Esophagus muscularis mucosa (tissue), 4 donors: Measurements from ENCODE around the gene COL27A1. TPM values are rescaled to one million over a fixed set of nuclear protein-coding genes. Genes with fewer than 3 reads are reported as not detected.

Experiments used
- DNase-seq: peaks from one replicate; pipeline ENCODE4 v3.0.0-alpha.2; 2017; ENCODE audit errors: extremely low spot score
- H3K27ac ChIP-seq, 4 donors: fragments of 200-600 bp; sonication (generic); replicated peaks in 1 of 4; 1 replicate in 3 of 4; 2 replicates in 1 of 4; pipeline ENCODE4 v1.5.1; 2016 to 2019; ENCODE audit warnings: mild to moderate bottlenecking in 1 of 4
- H3K27me3 ChIP-seq, 4 donors: fragments of 200-600 bp; sonication (generic); one replicate each; pipeline versions ENCODE4 v1.5.1 to v1.6.0; 2016 to 2019
- H3K36me3 ChIP-seq, 4 donors: fragments of 200-600 bp; sonication (generic); one replicate each; pipeline ENCODE4 v1.5.1; 2016 to 2019
- H3K4me1 ChIP-seq, 4 donors: fragments of 200-600 bp; sonication (generic); one replicate each; pipeline ENCODE4 v1.5.1; 2016 to 2019
- H3K4me3 ChIP-seq, 4 donors: fragments of 200-600 bp; sonication (generic); 1 replicate in 2 of 4; 2 replicates in 2 of 4; pipeline ENCODE4 v1.5.1; 2016 to 2019; ENCODE audit warnings: mild to moderate bottlenecking in 4 of 4, moderate library complexity in 1 of 4
- H3K9me3 ChIP-seq, 4 donors: fragments of 200-600 bp; sonication (generic); 1 replicate in 3 of 4; 2 replicates in 1 of 4; pipeline ENCODE4 v1.5.1; 2016 to 2019
- CTCF ChIP-seq, 3 experiments: fragments of 200-600 bp in 2 of 3; fragments of 450-650 bp in 1 of 3; sonication (generic) in 2 of 3; IDR thresholded peaks; one replicate each; pipeline ENCODE4 v1.5.1; 2017 to 2019; ENCODE audit warnings: antibody characterized with exemption in 3 of 3, mild to moderate bottlenecking in 2 of 3, moderate library complexity in 1 of 3
- EP300 ChIP-seq: sonication (generic); formaldehyde crosslinking; IDR thresholded peaks from one replicate; pipeline ENCODE4 v1.6.1; 2017; ENCODE audit warnings: antibody characterized with exemption
- POLR2A ChIP-seq: fragments of 450-650 bp; IDR thresholded peaks from one replicate; pipeline ENCODE4 v1.6.1; 2017; ENCODE audit warnings: antibody characterized with exemption, moderate library complexity, mild to moderate bottlenecking, low read depth
- POLR2AphosphoS5 ChIP-seq, 2 donors: sonication (generic); formaldehyde crosslinking; IDR thresholded peaks; one replicate each; pipeline ENCODE4 v1.6.1; 2017; ENCODE audit warnings: antibody characterized with exemption in 2 of 2
- WGBS: methylation state at CpG from one replicate; pipeline ENCODE4 v1.1.5; 2018; 5-methylcytosine and 5-hydroxymethylcytosine counted together
- intact Hi-C: fragments of 100-400 bp; cut with DNase I; formaldehyde crosslinking; loops from one replicate; pipeline ENCODE4 v1.15.1; 2023
- total RNA-seq, 4 donors: library from RNA; depleted of rRNA; stranded (reverse); fragments of >200 nt; gene quantifications; one replicate each; pipeline versions ENCODE4 v1.1.0 to v1.2.1, GENCODE V29; 2016

The COL27A1 gene
- total RNA-seq, 4 donors from 2014 or later, result 1.8 to 3.3 (median 2.7) TPM

GRCh38 chr9:114264806-114265550 is 109.6 kb downstream of the COL27A1 start:
- WGBS, result 88% methylated on average over 9 of the region's 15 CpGs
- Histone ChIP-seq H3K4me3 (no peak overlapping the region), H3K27me3 (peaks cover 0 to 15% (median 0%) of the 10 kb centered on the region in 4 donors), H3K36me3 (peaks cover 0 to 6% (median 0%) of the 10 kb centered on the region in 4 donors), H3K4me1 (peaks cover 0 to 3% (median 0%) of the 10 kb centered on the region in 4 donors), H3K27ac (no peak overlapping the region), H3K9me3 (no peaks in the 10 kb centered on the region)
- no peak for DNase-seq
- TF ChIP-seq POLR2A (no peak), CTCF (IDR thresholded peaks at IDR 0.05) (no peak), EP300 (no peak), POLR2AphosphoS5 (IDR thresholded peaks at IDR 0.05) (no peak)
- intact Hi-C loops, result no loop called here

DNA sequence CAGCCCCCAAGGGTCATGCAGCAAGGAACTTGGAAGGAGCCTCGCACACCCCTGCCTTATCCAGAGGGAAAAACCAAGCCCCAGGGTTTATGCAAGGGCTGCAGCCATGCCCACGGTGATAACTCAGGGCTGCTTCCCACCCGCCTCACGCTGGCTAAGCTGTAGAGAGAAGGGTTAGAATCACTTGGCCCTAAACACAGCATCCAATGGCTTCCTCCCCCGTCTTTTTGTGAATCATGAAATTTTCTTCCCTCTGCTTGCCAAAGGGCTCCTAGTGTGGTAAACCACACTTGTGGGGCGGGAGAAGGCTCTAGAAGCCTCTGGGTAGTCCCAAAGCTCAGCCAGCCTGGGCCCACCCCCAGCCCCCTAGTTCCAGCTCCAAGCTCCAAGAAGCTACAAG is 111.6 kb downstream of the COL27A1 start:
- intact Hi-C loops, result no loop called here
- peaks cover 0 to 6% (median 0%) of the 10 kb centered on the region in 4 donors for H3K36me3 ChIP-seq
- peaks cover 0 to 3% (median 0%) of the 10 kb centered on the region in 4 donors for H3K4me1 ChIP-seq
- H3K27ac ChIP-seq, result no peak overlapping the region
- TF ChIP-seq POLR2A (no peak), CTCF (IDR thresholded peaks at IDR 0.05) (no peak), EP300 (no peak), POLR2AphosphoS5 (IDR thresholded peaks at IDR 0.05) (no peak)
- no peaks in the 10 kb centered on the region for H3K9me3 ChIP-seq
- WGBS, result 100% methylated on average over 3 of the region's 6 CpGs
- no peak overlapping the region for H3K4me3 ChIP-seq
- H3K27me3 ChIP-seq, result peaks cover 0 to 20% (median 0%) of the 10 kb centered on the region in 4 donors
- DNase-seq, result no peak

DNA sequence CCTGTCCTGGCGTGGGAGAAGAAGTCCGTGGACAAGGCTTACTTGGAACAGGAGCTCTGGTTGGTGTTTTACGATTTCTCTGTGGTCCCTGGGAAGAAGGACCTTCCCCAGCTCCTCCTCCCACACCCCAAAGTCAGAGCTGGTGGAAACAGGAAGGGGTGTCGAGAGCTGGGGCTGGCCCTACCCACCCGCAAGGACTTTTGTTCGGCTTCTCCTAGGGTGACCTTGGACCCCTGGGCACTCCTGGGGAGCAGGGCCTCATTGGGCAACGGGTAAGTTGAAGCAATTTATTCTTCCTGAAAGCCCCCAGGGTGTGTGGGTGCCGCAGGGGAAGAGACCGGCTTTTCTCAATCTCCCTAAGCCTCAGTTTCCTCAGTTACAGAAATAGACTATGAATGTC is 113.7 kb downstream of the COL27A1 start:
- intact Hi-C loops, result no loop called here
- Histone ChIP-seq H3K27me3 (peaks cover 0 to 21% (median 0%) of the 10 kb centered on the region in 4 donors), H3K9me3 (no peaks in the 10 kb centered on the region), H3K4me1 (peaks cover 0 to 1% (median 0%) of the 10 kb centered on the region in 4 donors), H3K4me3 (no peak overlapping the region), H3K36me3 (peaks cover 0 to 6% (median 0%) of the 10 kb centered on the region in 4 donors), H3K27ac (no peak overlapping the region)
- 98% methylated on average over 8 of the region's 9 CpGs for WGBS
- TF ChIP-seq POLR2A (no peak), POLR2AphosphoS5 (IDR thresholded peaks at IDR 0.05) (no peak), EP300 (no peak), CTCF (IDR thresholded peaks at IDR 0.05) (no peak)
- DNase-seq, result no peak

- TF ChIP-seq POLR2A (no peak), CTCF (IDR thresholded peaks at IDR 0.05) (no peak), EP300 (no peak), POLR2AphosphoS5 (IDR thresholded peaks at IDR 0.05) (no peak)
Observed at GRCh38 chr9:114270120-114270975, 115.0 kb downstream of the COL27A1 start.

More at GRCh38 chr9:114270120-114270975, 115.0 kb downstream of the COL27A1 start:
- intact Hi-C loops, result no loop called here
- Histone ChIP-seq H3K4me3 (no peak overlapping the region), H3K36me3 (peaks cover 0 to 5% (median 0%) of the 10 kb centered on the region in 4 donors), H3K27ac (no peak overlapping the region), H3K9me3 (no peaks in the 10 kb centered on the region), H3K27me3 (peaks cover 0 to 12% (median 0%) of the 10 kb centered on the region in 4 donors), H3K4me1 (no peaks in the 10 kb centered on the region)
- 92% methylated on average over 8 of the region's 8 CpGs for WGBS
- DNase-seq, result no peak
